ENCODE measurements around the gene PRR5. TPM values are rescaled to one million over a fixed set of nuclear protein-coding genes. Genes with fewer than 3 reads are reported as not detected.

Gene PRR5
- polyA plus RNA-seq = 0.50 and 1.5 TPM in 2 replicates

GRCh38 chr22:44701824-44702478 is at the start of gene PRR5:
Gene PRR5, plus strand, starts transcription at chr22:44702204. Its CDS starts 271 bp downstream, at chr22:44702475.

GRCh38 chr22:44752285-44753188 is 50.5 kb downstream of the PRR5 start, which contains the start of gene ARHGAP8:
Gene ARHGAP8, plus strand, starts transcription at chr22:44752575. Its CDS starts 33,953 bp downstream, at chr22:44786528.

Other genes starting within 250 kb of the PRR5 start
- 5.0 and 5.8 TPM in 2 replicates for gene RTL6, start 204.0 kb upstream of the PRR5 start, polyA plus RNA-seq
- not detected in 2 replicates for gene ARHGAP8, start 50.4 kb downstream of the PRR5 start, polyA plus RNA-seq

Data from Purkinje cell (primary cell).